ENCODE data around the gene CNNM1. TPM values are rescaled to one million over a fixed set of nuclear protein-coding genes. Genes with fewer than 3 reads are reported as not detected.

Gene CNNM1
- total RNA-seq, 1 donor from 2014 or later: 0.19 TPM

GRCh38 chr10:99375426-99375825, 46.3 kb downstream of the CNNM1 start:
- TF ChIP-seq CTCF (IDR thresholded peaks at IDR 0.05; ENCODE audit: borderline replicate concordance): no peak
- no peak for DNase-seq
- Histone ChIP-seq H3K4me1 (no peaks in the 10 kb centered on the region), H3K9me3 (replicated peaks) (no peaks in the 10 kb centered on the region), H3K36me3 (no peaks in the 10 kb centered on the region), H3K4me3 (no peak overlapping the region), H3K27ac (replicated peaks) (no peak overlapping the region), H3K27me3 (ENCODE audit: low read depth) (peaks cover 27% of the 10 kb centered on the region)
- intact Hi-C loops (cut with micrococcal nuclease): no loop called here

GRCh38 chr10:99382176-99382575, 53.0 kb downstream of the CNNM1 start:
- Histone ChIP-seq H3K36me3 (no peaks in the 10 kb centered on the region), H3K4me1 (no peaks in the 10 kb centered on the region), H3K4me3 (no peak overlapping the region), H3K27me3 (ENCODE audit: low read depth) (peaks cover 29% of the 10 kb centered on the region), H3K27ac (replicated peaks) (no peak overlapping the region), H3K9me3 (replicated peaks) (no peaks in the 10 kb centered on the region)
- DNase-seq: no peak
- TF ChIP-seq CTCF (IDR thresholded peaks at IDR 0.05; ENCODE audit: borderline replicate concordance): no peak
- intact Hi-C loops (cut with micrococcal nuclease): no loop called here

- no peak for DNase-seq
- Histone ChIP-seq H3K4me1 (peaks cover 26% of the 10 kb centered on the region), H3K36me3 (no peaks in the 10 kb centered on the region), H3K27me3 (ENCODE audit: low read depth) (peaks cover 24% of the 10 kb centered on the region), H3K9me3 (replicated peaks) (no peaks in the 10 kb centered on the region), H3K27ac (replicated peaks) (no peak overlapping the region), H3K4me3 (no peak overlapping the region)
- intact Hi-C loops (cut with micrococcal nuclease): no loop called here
- no peak for TF ChIP-seq CTCF (IDR thresholded peaks at IDR 0.05; ENCODE audit: borderline replicate concordance)
Measured at GRCh38 chr10:99387071-99387470, 57.9 kb downstream of the CNNM1 start.

- H3K27ac ChIP-seq (replicated peaks): no peak overlapping the region
- no peaks in the 10 kb centered on the region for H3K9me3 ChIP-seq (replicated peaks)
- DNase-seq: no peak
- no peaks in the 10 kb centered on the region for H3K36me3 ChIP-seq
- H3K27me3 ChIP-seq (ENCODE audit: low read depth): peaks cover 24% of the 10 kb centered on the region
- TF ChIP-seq CTCF (IDR thresholded peaks at IDR 0.05; ENCODE audit: borderline replicate concordance): no peak
- no peak overlapping the region for H3K4me3 ChIP-seq
- H3K4me1 ChIP-seq: peaks cover 31% of the 10 kb centered on the region
- intact Hi-C loops (cut with micrococcal nuclease): no loop called here
Measured at GRCh38 chr10:99387541-99387940, 58.4 kb downstream of the CNNM1 start.

- no peak for TF ChIP-seq CTCF (IDR thresholded peaks at IDR 0.05; ENCODE audit: borderline replicate concordance)
- Histone ChIP-seq H3K9me3 (replicated peaks) (no peaks in the 10 kb centered on the region), H3K27me3 (ENCODE audit: low read depth) (peaks cover 11% of the 10 kb centered on the region), H3K4me1 (peaks cover 43% of the 10 kb centered on the region), H3K27ac (replicated peaks) (no peak overlapping the region), H3K36me3 (peaks cover 10% of the 10 kb centered on the region), H3K4me3 (no peak overlapping the region)
- no peak for DNase-seq
- intact Hi-C loops (cut with micrococcal nuclease): no loop called here
Measured at GRCh38 chr10:99389729-99390480, 60.7 kb downstream of the CNNM1 start.
